Measurements from ENCODE around the gene PIGA.
A peak's percentile ranks its signal among the peaks of the same experiment; 100 is the strongest.

The PIGA gene, protein sequence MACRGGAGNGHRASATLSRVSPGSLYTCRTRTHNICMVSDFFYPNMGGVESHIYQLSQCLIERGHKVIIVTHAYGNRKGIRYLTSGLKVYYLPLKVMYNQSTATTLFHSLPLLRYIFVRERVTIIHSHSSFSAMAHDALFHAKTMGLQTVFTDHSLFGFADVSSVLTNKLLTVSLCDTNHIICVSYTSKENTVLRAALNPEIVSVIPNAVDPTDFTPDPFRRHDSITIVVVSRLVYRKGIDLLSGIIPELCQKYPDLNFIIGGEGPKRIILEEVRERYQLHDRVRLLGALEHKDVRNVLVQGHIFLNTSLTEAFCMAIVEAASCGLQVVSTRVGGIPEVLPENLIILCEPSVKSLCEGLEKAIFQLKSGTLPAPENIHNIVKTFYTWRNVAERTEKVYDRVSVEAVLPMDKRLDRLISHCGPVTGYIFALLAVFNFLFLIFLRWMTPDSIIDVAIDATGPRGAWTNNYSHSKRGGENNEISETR

DNA sequence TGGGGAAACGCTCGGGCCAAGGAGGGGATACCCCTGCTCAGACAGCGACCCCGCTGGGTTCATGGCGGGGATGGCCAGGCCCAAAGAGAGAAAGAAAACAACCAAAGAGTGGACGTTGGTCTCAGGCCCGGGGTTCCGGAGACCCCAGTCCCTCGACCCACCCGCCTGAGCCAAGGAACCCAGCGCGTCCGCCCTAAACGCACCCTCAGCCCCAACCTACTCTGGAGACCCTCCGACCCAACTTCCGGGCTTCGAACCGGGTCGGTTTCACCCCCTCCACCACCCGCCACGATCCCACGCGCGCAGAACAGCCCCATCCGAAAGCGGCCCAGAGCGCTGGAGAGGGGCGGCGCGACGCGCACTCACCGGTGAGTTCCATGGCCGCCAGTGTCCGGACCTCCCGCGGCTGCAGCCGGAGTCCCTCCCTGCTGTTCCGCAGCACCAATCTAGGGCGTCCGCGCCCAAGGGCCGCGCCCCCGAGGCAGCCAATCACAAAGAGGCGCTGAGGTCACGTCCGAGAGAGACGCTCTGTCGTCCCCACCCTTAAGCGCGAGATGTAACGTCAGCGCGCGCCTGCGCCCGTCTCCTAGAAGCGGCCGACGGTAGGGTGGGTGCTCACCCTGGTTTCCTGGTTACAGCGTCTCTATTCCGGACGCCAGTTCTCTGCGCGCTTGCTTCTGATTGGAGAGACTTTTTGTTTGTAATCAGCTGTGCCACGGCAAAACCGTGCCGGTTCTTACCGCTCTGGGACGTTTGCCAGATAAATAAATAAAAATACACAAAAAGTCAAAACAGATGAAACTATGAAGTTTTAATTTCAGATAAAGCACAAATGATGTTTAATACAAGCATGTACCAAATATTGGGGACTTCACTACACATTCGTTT, at the start of gene PIGA:
Gene PIGA (minus strand): TSS at position 389 of the 888 bp plus-strand sequence. CDS start 3,593 bp downstream, outside the sequence.
- peak; percentile 59 to 81 (median 68) for DNase-seq

DNA sequence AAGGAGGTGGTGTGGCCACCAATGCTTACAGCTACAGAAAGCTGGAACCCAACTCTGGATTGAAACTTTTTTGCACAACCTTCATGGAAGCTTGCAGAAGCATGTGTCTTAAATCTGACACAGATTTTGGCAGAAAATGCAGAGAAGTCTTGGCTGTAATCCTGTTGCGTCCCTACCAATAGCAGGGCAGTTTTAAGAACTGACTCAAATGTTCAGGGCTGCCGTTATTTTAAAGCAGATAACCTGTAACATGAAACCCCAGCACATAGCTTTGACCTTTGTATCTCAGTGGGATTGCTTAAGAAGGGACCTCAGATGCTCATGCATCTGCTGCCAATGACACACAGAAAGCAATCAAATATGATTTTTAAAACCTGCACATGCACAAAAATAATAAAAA, 49.0 kb upstream of the PIGA start, which contains the start of gene VEGFD:
Gene VEGFD (minus strand): TSS at position 110 of the 400 bp plus-strand sequence. CDS start 467 bp downstream, outside the sequence.
- no peak for DNase-seq

DNA sequence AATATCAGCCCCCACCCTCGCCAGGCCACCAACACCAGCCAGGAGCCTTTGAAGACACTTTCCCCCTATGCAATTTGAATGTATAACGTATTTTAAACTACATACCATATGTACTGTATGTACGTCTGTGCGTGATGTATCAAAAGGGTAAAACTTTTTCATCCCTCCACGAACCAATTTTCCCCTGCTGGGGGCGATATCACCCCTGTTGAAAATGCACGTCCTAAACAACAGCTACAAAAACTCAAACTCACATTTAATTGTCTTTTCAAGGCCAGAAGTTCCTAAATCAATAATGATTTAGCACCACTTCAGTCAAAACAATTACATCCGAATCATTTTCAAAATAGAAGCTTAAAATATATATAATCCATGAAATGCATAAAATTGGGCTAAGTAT, 47.5 kb upstream of the PIGA start:
- DNase-seq = no peak

DNA sequence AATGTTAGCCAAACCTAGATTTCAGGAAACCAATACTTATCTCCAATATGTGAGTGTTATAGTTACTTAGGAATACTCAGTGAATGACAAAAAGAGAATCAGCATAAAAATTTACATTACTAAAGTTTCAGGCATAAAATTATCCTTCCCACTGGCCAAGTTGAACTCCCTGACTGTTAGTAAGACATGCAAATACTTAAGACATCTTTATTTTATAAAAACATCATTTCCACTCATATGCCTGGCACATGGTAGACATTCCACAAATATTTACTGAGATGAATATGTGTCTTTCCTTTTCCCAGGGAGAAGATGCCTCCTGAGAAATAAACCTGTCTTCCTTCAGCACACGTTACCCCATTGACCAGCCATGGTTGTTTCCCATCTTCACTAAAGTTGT, 41.6 kb upstream of the PIGA start:
- no peak for DNase-seq

DNA sequence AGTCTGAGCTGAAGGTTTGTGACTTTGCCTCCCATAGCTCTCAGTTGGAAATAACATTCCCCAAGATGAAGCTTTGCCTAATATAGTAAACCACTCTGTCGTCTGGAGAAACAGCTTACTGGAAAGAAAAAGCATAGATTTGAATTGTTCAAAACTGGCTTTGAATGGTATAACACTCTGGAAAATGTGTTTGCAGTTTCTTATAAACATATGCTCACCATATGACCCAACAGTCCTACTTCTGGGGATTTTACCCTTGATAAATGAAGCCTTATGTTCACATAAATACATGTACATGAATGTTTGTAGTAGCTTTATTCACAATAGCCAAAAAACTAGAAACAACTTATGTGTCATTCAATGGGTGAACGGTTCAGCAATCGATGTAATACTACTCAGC, 38.7 kb upstream of the PIGA start:
- DNase-seq = no peak

DNA sequence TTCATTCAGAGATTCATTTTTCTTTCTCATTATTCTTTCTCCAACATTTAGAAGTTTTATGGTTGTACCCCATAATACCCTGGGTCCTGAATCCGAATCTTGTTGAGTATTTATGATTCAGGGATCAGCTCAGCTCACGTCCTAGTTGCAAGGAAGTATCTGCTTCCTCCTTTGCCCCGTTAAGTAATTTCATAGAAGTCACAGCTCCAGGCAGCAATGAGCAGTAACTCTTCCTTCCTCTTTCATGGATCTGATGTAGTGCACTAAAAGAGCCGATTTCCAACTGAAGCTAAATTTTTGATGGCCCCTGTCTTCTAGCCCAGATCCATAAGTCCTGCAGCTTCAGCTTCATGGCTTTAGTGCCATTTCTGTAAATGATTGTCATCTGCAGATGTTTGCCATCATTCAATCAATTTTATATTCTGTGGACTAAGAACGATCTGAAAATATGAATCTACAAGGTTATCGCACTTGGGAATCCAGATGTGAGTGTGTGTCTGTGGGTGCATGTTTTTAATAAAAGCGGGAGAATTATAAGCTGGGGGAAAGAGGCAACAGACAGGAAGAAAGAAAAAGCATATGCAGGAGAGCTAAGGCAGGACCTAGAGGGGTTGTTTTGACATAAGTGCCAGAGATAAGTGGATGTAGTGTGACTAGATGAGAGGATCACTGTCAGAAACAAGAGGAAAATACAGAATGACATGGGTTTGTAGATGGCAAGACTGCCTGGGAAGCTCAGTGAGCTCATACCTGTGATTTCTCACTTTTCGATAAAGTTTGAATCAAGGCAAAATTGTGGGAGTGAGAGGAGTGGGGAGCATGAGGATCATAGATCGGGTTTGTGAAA, 31.4 kb upstream of the PIGA start:
- no peak for DNase-seq

DNA sequence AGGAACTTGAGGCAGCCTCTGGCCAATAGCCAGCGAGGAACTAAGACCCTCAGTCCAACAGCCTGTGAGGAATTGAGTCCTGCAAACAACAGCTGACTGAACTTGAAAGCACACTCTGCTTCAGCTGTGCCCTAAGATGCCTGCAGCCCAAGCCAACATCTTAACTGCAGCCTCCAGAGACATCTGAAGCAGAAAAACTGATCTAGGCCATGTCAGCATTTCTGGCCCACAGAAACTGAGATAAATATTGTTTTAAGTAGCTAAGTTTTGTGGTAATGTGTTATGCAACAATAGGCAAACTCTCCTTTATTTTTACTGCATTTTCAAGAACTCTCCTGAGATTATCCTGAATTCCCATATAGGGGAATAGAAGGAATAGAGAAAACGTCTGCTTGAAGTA, 24.4 kb upstream of the PIGA start:
- no peak for DNase-seq

DNA sequence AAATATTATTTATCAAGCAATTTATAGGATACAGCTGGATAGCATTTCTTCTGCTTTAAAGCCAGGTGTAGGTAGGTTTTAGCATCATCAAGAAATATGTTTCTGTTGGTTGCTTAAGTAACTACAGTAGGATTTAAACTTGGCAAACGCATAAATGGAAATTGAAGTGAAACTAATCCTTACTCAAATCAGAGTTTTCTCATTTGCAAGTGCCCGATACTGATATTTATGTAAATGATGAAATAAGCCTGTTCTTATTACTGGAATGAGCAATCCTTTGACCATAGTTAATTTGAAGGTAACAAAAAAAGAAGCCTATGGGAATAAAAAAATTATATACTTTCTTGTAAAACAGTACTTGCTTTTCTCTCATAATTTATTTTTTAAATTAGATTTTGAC, 23.2 kb upstream of the PIGA start:
- DNase-seq = no peak

DNA sequence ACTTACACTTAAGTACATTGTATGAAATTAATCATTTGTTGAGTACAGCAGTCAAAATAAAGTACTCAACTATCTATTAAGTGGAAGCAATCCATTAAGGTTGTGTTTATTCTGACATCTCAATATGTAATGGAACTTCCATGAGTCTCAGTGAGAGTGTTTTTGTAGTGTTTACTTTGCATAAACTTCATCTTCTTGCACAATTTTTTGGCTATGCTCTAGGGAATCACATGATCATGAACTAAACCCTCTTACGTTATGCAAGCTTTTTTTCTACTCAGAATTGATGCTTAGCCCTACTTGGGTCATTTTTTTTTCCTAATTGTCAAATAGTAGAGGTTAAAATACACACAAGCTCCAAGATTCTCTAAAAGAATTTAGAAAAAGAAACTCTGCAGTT, 21.1 kb upstream of the PIGA start:
- no peak for DNase-seq

DNA sequence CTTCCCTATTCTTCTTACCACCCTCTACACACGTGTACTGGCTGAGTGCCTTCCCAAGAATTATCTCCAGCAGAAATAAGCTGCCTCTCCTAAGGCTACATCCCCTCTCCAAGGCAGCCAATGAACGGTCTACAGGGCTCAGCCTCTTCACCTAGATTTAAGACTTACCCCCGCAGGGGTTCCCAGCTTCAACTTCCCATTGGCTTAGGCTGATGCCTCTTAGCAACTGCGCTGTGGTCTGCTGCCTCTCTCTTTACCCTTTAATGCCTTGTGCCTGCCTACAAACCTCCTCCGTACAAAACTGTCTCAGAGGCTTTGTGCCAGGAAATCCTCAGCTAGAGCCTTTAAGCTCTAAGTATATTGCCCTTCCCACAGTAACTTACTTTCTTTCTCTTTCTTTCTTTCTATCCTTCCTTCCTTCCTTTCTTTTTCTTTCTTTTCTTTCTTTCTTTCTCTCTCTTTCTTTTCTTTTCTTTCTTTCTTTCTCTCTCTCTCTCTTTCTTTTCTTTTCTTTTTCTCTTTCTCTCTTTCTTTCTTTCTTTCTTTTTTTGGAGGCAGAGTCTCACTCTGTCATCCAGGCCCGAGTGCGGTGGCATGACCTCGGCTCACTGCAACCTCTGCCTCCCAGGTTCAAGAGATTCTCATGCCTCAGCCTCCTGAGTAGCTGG, 15.1 kb upstream of the PIGA start:
- DNase-seq = no peak

DNA sequence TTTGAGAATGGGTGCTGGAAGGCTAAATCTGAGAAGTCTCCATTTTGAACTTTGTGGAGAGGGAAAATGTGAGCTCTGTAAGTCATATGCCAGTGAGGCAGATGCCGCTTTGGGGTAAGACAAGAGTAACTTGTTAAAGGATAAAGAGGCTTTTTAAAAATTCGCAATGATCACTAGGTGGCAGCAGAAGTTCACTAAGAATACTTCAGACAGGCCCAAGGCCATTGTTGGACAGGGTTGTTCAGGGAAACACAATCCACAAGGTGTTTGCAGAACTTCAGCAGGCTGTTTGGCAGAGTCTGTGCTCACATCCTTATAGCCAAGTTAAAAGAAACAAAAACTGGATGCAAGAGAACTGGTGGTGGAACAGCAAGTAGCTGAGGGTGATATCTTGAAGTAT, 13.7 kb upstream of the PIGA start:
- no peak for DNase-seq

DNA sequence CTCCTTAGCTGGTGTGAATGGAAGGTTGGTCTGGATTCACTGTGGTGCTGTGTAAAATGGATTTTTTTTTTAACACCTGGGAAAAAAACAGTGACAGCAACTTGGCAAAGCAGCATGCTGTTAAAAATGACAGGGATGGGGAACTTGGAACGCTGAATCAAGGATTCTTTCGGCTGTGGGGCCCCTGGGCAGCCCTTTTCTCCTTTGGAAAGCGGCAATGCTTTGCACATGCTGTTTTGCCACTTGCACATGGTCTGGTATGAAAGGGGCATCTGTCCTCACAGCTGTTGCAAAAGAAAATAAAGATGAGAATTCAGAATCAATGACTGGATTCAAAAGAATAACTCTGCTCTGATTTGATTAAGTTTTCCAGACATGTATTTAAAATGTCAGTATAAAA, 10.7 kb upstream of the PIGA start:
- DNase-seq = no peak

DNA sequence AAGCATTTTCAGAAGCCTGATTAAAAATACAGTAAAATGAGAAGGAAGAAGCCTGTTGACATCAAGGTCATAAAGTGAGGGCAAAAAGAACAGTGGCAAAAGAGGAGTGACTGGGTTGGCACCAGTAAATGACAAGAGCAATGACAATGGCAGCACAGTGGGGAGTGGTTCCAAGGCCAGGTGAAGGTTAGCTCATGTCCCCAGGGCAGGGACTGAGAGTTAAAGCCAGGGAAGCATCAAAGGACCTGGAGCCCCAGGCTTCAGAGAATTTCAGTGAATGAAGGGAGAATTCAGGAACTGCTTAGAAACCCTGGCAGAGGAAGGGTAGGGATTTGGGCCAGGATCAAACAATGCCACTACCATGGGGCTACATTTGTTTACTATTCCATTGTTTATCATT, 8.8 kb upstream of the PIGA start:
- no peak for DNase-seq

DNA sequence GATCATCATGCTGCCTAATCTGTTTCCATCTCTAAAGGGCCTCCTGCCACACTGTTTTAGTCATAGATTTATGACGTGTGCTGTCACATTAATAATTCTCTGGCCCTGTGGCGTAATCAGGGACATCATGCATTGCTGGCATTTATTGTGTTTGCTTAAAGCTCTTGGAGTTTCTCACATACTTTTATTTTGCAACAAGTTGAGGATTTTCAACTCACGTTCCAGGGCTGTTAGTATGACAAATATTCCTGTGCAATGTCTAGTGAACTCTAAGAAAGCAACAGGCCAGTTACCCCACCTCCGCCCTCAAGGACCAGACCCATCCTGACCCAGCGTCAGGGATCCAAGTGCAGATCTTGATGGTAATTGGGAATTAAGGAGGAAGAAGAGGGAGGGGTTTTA, 7.8 kb upstream of the PIGA start:
- no peak for DNase-seq

DNA sequence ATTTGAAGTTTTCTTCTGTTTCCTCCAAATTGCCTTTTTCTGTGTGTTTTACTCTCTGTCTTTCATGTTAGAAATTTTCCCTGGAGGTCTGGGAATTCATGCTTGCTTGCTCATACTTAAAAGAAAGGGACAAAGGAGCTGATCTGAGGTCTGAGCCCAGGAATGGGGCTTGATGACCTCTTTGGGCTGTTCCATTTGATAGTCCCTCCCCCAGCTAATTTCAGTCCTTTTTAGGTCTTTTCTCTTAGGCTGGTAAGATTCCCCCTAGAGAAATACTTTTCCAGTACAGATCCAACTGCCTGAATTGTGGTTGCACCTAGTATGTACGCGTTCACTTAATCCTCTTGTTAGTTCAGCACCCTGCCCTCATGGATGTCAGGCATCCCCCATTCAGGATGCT, 5.5 kb upstream of the PIGA start:
- no peak for DNase-seq

DNA sequence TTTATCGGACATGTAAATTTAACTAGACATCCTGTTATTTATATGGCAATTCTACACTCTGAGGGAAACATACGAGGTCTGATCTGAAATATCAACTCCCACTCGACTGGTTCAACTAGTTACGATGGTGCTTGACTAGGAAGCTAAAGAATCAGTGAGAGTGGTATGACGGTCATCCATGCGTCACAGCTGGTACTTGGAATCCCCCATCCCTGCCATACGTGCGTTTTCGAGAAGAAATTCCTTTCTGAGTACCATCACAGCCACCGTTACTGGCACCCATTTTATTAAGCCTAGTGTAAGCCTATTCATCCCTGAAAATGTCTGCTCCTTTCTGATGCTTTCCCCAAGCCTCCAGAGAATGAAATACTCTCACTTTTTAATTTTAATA, 695 bp upstream of the PIGA start:
- peak in 1 of 4 experiments; percentile 1 for DNase-seq

DNA sequence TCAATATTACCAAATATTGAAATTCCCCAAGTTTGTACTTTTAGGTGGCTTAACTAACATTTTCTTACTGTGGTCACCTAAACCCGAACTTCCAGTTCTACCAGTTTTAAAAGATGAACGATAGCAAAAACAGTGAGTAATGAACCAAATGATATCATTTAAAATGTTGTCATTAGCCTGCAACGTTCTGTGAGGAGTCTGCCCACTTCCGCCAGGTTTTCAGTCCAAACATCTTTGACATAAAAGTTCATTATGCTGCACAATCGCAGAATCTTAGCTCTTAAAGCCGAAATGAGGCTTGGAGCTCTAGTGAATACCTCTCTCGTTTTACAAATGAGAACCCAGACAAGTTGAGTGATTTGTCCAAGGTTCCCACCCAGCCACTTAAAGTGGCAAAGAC, 762 bp downstream of the PIGA start:
- DNase-seq = no peak

DNA sequence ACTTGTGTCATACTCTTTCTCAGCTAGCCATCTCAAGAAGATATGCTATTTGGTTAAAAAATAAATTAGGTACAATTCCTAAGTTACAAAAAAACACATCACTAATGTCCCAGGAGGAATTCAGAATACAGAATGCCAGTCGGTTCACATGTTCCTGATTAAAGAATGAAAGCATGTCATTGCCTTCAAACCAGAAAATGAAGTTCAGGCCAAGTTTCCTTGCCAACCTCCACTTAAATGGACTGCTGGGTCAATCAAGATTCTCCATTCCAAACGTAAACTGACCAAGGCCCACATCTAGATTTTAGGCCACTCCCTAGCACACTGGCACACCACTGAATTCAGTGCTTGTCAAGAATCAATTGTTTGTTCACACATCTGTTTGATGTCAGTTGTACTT, 6.5 kb downstream of the PIGA start:
- no peak for DNase-seq

DNA sequence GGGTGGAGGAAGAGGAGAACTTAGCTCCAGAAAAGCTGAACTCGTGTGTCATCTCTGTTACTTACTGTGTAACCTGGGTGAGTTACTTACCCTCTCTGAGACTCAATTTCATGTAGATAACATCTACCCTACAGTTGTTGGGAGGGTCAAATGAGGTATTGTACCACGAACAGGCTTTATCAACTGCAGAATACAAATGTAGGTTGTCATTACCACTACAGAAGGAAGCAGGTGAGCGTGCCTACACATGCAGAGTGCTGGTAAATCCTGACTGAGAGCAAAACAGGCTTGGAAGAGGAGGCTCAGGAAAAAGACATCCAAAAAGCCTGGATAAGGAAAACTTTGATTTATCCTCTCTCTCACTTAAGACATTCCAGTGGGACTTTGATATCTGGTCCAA, 7.2 kb downstream of the PIGA start:
- no peak for DNase-seq

DNA sequence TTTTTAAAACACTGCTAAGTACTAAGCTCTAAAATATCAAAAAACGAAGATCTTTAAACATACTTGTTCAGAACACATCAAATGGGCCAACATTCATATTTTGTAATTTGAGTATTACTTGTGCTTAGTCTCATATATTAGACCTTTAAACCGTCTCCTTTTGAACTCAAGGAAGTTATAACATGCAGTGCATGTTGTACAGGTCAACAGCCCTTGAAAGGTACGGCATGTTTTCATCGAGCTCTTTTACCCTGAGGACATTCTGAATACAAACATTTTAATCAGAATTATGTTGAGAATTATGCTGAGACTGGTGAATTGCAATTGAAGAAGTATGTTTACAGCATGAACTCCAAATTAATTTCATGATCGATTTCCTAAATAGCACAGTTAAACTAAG, 12.9 kb downstream of the PIGA start:
- DNase-seq = no peak

DNA sequence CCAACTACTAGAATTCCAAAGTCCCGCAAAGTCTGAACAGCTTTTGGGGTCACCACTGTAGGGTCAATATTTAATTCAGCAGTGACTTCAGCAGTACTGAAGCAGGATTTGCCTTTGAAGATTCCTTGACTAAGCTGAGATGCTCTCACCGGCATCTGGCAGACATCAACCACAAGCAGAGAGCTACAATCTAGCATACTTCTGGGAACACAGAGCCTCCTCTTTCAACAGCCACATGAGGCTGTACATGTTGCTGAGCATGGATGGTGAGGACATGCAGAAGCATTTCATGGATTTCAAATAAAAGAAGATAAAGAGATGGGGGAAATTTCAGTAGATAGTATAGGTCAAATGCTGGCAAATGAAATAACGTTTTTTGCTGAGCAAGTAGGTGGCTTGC, 13.3 kb downstream of the PIGA start:
- no peak for DNase-seq

DNA sequence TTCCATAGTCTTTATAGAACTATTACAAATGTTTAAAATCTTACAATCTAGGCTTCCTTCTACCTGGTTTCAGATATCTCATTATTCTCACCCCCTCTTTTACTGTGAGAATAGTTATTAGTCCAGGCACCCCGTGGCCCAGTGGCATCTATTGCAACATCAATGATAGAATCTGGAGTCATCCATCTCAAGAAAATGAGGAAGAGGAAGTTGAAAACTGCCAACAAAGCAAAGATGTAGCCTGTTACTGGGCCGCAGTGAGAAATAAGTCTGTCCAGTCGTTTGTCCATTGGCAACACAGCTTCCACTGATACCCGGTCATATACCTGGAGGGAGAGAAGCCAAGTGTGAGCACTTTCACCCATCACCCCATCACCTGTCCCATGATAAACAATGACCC, 13.9 kb downstream of the PIGA start:
- no peak for DNase-seq
